A549 treated with Mapracorat at 1 μM for 4 hours (cell line): ENCODE measurements around the gene SIDT2. TPM values are rescaled to one million over a fixed set of nuclear protein-coding genes. Genes with fewer than 3 reads are reported as not detected.

Experiments used
- total RNA-seq: library from RNA; stranded (reverse); fragments of 200-300 nt; extraction: Qiagen RNA extraction; gene quantifications from 5 replicates; pipeline ENCODE4 v1.2.3, GENCODE V29; 2022

SIDT2 gene
- total RNA-seq, result 3.9 to 7.2 TPM (median 5.1 TPM) in 5 replicates

GRCh38 chr11:117178210-117179034 lies at the start of gene SIDT2:
SIDT2 (plus strand) TSS chr11:117178743; CDS start chr11:117179264, 521 bp downstream.

DNA sequence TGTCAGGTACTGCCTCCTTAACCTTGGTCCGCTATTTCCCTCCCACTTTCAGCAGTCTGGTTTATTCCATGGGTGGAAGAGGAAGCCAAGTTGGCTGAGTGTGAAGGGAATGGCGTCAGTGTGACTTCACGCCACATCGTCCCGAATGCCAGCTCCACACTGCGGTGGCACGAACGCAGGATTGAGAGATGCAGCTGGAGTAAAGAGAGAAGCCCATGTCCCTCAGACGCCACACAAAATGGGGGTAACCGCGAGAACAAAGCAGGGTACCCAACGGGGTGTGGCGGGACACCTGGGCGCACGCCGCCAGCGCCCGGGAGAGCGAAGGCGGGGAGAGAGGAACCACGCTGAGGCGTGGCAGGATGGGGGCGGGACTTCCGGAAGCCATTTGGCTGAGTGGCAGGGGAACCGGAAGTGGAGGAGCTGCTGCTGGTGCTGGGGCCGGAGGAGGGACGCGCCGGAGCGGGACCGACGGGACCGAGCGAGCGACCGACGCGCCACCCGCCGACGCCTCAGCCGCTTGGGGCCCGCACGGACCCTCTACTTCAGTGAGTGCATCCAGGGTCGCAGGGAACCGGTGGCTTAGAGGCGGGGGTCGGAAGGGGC lies 34.6 kb upstream of the SIDT2 start, which contains the start of gene PAFAH1B2:
PAFAH1B2 (plus strand) TSS at position 417 of the 606 bp plus-strand sequence. CDS start 8,161 bp downstream, outside the sequence.

GRCh38 chr11:117199053-117199915 lies 20.7 kb downstream of the SIDT2 start, which contains the start of gene TAGLN:
TAGLN (plus strand) TSS chr11:117199370; CDS start chr11:117203014, 3,644 bp downstream.

DNA sequence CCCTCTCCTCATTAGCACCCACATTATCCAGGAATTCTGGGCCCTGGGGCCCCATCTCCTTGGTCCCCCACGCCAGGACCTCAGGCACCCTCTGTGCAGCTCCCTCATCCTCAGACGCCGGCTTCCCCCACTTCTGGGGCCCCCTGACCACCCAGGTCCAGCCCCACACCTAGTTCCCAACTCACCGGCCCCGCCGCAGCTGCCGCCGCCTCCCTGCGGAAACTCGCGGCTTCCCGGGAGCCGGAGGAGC lies 53.2 kb downstream of the SIDT2 start, which contains the start of gene PCSK7:
PCSK7 (minus strand) TSS at position 232 of the 250 bp plus-strand sequence. CDS start 2,229 bp downstream, outside the sequence.

GRCh38 chr11:117232092-117232878 lies 53.7 kb downstream of the SIDT2 start, which contains the start of gene RNF214:
RNF214 (plus strand) TSS chr11:117232671; CDS start chr11:117234273, 1,602 bp downstream.

Other genes starting within 250 kb of the SIDT2 start
- 6.6 to 9.6 TPM (median 7.8 TPM) in 5 replicates for gene SIK3, start 80.3 kb upstream of the SIDT2 start, total RNA-seq
- gene PAFAH1B2, start 34.5 kb upstream of the SIDT2 start, total RNA-seq, result 31.4 to 40.5 TPM (median 38.3 TPM) in 5 replicates
- gene TAGLN, start 20.6 kb downstream of the SIDT2 start, total RNA-seq, result 60.2 to 140 TPM (median 109 TPM) in 5 replicates
- gene PCSK7, start 53.3 kb downstream of the SIDT2 start, total RNA-seq, result 15.0 to 19.9 TPM (median 16.3 TPM) in 5 replicates
- 9.6 to 12.6 TPM (median 12.0 TPM) in 5 replicates for gene RNF214, start 53.9 kb downstream of the SIDT2 start, total RNA-seq
- gene BACE1-AS, start 112.6 kb downstream of the SIDT2 start, total RNA-seq, result 1.3 to 2.7 TPM (median 2.1 TPM) in 5 replicates
- 8.5 to 10.3 TPM (median 10.1 TPM) in 5 replicates for gene BACE1, start 137.5 kb downstream of the SIDT2 start, total RNA-seq
- 15.5 to 18.6 TPM (median 16.3 TPM) in 5 replicates for gene CEP164, start 149.1 kb downstream of the SIDT2 start, total RNA-seq